ENCODE measurements around the gene FANCE. TPM values are rescaled to one million over a fixed set of nuclear protein-coding genes. Genes with fewer than 3 reads are reported as not detected.

The FANCE gene
- total and polyA plus RNA-seq, 8 donors = 5.4 to 13.7 (median 11.6) TPM

DNA sequence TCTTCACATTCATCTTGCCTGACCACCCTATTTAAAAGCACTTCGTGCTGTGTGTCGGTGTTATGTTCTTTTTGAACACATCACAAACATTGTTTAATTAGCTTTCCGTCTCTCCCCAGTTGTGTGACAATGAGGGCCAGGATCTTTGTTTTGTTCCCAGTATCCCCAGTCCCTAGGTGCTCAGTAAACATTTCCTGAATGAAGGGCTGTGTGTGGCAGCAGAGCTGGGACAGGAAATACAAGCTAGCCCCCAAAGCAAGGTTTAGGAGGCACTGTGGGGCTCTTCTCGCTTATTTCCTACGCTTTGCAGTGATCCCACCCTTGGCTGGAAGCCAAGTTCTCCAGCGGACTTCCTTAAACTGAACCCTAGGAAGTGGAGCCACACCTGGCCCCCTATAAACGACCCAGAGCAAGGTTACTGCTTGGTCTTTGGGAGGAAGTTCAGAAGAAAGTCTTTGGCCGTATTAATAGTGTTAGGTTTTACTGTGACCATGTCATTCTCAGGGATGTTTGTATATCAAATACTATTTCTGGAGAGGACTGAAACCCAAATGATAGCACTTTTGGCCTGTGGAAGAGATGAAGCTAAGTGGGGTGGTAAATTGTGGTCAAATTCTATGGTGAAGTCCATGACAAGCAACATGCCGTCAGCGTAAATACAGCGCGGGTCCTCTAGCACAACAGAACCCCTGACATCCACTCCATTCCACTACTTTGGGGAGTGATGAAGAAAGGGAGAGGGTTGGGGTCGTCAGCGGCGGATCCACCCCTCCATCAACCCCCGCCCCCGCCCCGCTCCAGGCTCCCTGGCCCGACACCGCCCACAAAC is 570 bp upstream of the FANCE start:
- peak overlapping the region in 1 of 2 donors; percentile 72 for H3K27ac ChIP-seq
- peaks cover 18 to 31% of the 10 kb centered on the region in 2 donors for H3K4me1 ChIP-seq
- TF ChIP-seq, protein P1, sequence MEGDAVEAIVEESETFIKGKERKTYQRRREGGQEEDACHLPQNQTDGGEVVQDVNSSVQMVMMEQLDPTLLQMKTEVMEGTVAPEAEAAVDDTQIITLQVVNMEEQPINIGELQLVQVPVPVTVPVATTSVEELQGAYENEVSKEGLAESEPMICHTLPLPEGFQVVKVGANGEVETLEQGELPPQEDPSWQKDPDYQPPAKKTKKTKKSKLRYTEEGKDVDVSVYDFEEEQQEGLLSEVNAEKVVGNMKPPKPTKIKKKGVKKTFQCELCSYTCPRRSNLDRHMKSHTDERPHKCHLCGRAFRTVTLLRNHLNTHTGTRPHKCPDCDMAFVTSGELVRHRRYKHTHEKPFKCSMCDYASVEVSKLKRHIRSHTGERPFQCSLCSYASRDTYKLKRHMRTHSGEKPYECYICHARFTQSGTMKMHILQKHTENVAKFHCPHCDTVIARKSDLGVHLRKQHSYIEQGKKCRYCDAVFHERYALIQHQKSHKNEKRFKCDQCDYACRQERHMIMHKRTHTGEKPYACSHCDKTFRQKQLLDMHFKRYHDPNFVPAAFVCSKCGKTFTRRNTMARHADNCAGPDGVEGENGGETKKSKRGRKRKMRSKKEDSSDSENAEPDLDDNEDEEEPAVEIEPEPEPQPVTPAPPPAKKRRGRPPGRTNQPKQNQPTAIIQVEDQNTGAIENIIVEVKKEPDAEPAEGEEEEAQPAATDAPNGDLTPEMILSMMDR (IDR thresholded peaks at IDR 0.05) = no peak
- no peaks in the 10 kb centered on the region for H3K27me3 ChIP-seq
- DNase-seq (no peak), ATAC-seq (no peak)
- H3K4me3 ChIP-seq = peak overlapping the region in 1 of 2 donors; percentile 78
- intact Hi-C loops (cut with DNase I) = loop anchor here in 1 of 2 donors (2.0 kb wide), 1 partner anchor 109 kb away; the partner anchor contains the start of gene PPARD
- peaks cover 0 to 13% of the 10 kb centered on the region in 2 donors for H3K36me3 ChIP-seq
- no peaks in the 10 kb centered on the region for H3K9me3 ChIP-seq

DNA sequence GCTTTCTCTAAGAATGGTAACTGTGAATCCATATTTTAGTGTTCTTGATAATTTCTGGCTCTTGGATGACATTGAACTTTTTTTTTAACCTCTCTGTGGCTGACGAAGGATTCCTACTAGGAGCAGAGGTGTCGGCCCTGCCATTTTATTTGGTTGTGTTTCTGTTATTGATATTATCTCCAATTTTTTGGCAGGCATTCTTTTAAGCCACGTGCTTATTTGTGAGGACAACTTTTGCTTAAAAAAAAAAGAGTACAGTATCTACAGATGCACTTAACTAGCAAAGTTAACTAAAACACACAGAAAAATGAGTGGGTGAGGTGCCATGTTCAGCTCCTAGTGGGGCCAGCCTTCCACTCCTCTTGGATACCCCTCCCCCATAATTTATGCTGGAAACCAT is 1.1 kb downstream of the FANCE start:
- ATAC-seq = no peak
- Histone ChIP-seq H3K27ac (no peak overlapping the region), H3K27me3 (no peaks in the 10 kb centered on the region), H3K36me3 (peaks cover 0 to 28% of the 10 kb centered on the region in 2 donors), H3K4me3 (peak overlapping the region; percentile 58 to 78), H3K9me3 (no peaks in the 10 kb centered on the region), H3K4me1 (peaks cover 18 to 31% of the 10 kb centered on the region in 2 donors)
- DNase-seq = no peak
- TF ChIP-seq, protein P1 (IDR thresholded peaks at IDR 0.05) = no peak
- intact Hi-C loops (cut with DNase I) = no loop called here

DNA sequence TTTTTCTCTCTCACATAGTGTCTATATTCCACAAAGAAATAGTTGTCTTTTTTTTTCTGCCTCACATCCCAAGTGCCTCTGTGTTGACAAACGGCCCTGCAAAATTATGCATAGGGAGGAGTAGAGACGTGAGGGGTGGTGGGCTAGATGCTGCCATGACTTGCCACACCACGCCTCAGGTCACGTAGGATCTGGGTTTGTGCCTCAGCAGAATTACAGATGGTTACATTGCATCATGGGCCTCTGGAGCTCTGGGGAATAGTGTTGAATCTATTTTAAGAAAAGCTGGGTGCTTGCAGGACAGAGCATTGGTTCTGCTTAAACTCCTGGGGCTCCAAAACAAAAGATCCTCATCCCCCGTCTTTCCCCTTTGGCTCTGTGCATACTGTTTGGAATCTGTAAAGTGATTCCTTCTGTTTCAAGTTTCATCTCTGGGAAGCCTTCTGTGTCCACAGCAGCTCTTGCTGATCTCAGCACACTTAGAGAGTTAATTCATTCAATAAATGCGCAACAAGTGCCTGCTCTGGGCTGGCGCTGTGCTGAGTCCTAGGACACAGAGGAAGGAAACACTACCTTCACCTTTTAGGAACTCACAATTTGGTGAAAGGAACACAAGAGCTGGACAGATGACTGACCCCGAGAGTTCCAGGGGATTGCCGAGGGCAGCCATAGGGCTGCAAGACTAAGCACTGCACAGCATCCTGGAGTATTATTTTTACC is 2.4 kb downstream of the FANCE start:
- H3K27me3 ChIP-seq = no peaks in the 10 kb centered on the region
- DNase-seq = no peak
- no peak overlapping the region for H3K4me3 ChIP-seq
- ATAC-seq = no peak
- intact Hi-C loops (cut with DNase I) = no loop called here
- no peak overlapping the region for H3K27ac ChIP-seq
- no peaks in the 10 kb centered on the region for H3K9me3 ChIP-seq
- H3K36me3 ChIP-seq = peaks cover 0 to 41% of the 10 kb centered on the region in 2 donors
- H3K4me1 ChIP-seq = peaks cover 18 to 26% of the 10 kb centered on the region in 2 donors
- TF ChIP-seq, protein P1 (IDR thresholded peaks at IDR 0.05) = no peak

DNA sequence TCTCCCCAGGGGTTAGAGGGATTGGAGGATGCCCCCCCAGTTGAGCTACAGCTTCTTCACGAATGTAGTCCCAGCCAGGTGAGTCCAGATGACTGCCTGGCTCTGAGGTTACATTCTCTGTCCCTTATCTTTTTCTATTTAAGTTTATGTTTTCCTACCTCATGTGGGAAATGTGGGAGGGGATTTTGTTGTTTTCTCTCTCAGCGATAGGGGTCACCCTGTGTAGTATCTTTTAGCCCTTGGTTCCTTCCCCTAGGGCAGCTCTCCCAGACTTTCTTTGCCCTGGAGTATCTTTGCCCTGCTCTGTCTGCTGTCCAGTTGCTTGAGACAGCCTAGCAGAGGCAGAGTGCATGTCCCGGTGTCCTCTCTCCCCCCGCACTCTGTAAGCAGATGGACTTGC is 5.8 kb downstream of the FANCE start:
- Histone ChIP-seq H3K27ac (no peak overlapping the region), H3K27me3 (no peaks in the 10 kb centered on the region), H3K4me1 (peaks cover 12 to 14% of the 10 kb centered on the region in 2 donors), H3K4me3 (no peak overlapping the region), H3K9me3 (no peaks in the 10 kb centered on the region), H3K36me3 (peaks cover 0 to 66% of the 10 kb centered on the region in 2 donors)
- TF ChIP-seq, protein P1 (IDR thresholded peaks at IDR 0.05) = no peak
- ATAC-seq (no peak), DNase-seq (no peak)
- intact Hi-C loops (cut with DNase I) = no loop called here

DNA sequence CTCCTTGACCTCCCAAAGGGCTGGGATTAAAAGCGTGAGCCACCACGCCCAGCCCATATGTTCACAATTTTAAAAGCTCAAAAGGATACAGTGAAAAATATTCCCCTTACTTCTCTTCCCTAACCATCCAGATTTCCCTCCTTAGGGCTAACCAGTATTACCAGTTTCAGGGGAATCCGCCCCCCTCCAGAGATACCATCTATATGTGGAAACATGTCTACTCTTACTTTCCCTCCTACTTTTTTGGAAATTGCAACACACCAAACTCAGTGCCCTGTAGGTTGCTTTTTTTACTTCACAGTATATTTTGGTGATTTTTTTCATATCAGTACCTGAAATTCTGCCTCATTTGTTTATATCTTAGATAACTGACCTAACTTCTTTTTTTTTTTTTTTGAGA is 9.1 kb downstream of the FANCE start:
- TF ChIP-seq, protein P1 (IDR thresholded peaks at IDR 0.05) = no peak
- no peaks in the 10 kb centered on the region for H3K4me1 ChIP-seq
- intact Hi-C loops (cut with DNase I) = no loop called here

More for the DNA sequence above, 9.1 kb downstream of the FANCE start:
- DNase-seq (no peak), ATAC-seq (no peak)
- Histone ChIP-seq H3K27me3 (no peaks in the 10 kb centered on the region), H3K9me3 (no peaks in the 10 kb centered on the region), H3K27ac (no peak overlapping the region), H3K36me3 (peaks cover 0 to 74% of the 10 kb centered on the region in 2 donors), H3K4me3 (no peak overlapping the region)

All from left lung (tissue), 10 donors.